BJ (cell line): ENCODE data around the gene IARS2. TPM values are rescaled to one million over a fixed set of nuclear protein-coding genes. Genes with fewer than 3 reads are reported as not detected.
"Not testable (repeated sequence)": the region's sequence is repeated elsewhere in the genome, so short reads cannot be mapped to it uniquely, and the experiment has no call there.

Source experiments
- CTCF ChIA-PET: fragments of 350-600 bp; formaldehyde crosslinking; extraction: SDS; loops from one replicate; lab custom pipeline; 2021; ENCODE audit warnings: antibody characterized with exemption, inconsistent platforms; lab: Yijun Ruan, JAX
- POLR2A ChIA-PET: fragments of 300-600 bp; sonication (Branson Sonifier 250); formaldehyde crosslinking; extraction: SDS; loops from one replicate; lab custom pipeline; 2021; ENCODE audit warnings: antibody characterized with exemption; lab: Charles Lee
- DNase-seq: peaks from one replicate; pipeline ENCODE4 v3.0.0-alpha.2; 2011; ENCODE audit warnings: low read depth
- H3K27me3 ChIP-seq: 2 replicates; pipeline ENCODE4 v1.6.0; 2011; ENCODE audit warnings: low read length; ENCODE audit not compliant: control insufficient read depth, insufficient read depth
- H3K36me3 ChIP-seq: 2 replicates; pipeline ENCODE4 v1.5.1; 2011; ENCODE audit warnings: low read length; ENCODE audit not compliant: control insufficient read depth, insufficient read depth
- H3K4me3 ChIP-seq: 2 replicates; pipeline ENCODE4 v1.5.1; 2011; ENCODE audit warnings: low read depth, mild to moderate bottlenecking, control low read depth, low read length
- CTCF ChIP-seq: IDR thresholded peaks from 2 replicates; pipeline ENCODE4 v1.5.1; 2011; ENCODE audit warnings: low read depth, mild to moderate bottlenecking, control low read depth, inconsistent platforms, low read length, moderate library complexity; ENCODE audit not compliant: insufficient read depth
- polyA plus RNA-seq: library from polyadenylated mRNA; depleted of rRNA; stranded (reverse); fragments of >200 nt; gene quantifications from 2 replicates; pipeline ENCODE4 v1.2.3, GENCODE V29; 2011

IARS2 gene
- polyA plus RNA-seq, 1 experiment, result 10.7 TPM

- no peak overlapping the region for H3K4me3 ChIP-seq
- no peak for DNase-seq
- H3K27me3 ChIP-seq, result no peaks in the 10 kb centered on the region
- CTCF ChIA-PET, result no interaction called here
- POLR2A ChIA-PET, result no interaction called here
- TF ChIP-seq CTCF, result no peak
- peaks cover 5% of the 10 kb centered on the region for H3K36me3 ChIP-seq
Measured at GRCh38 chr1:220149742-220150141, 55.8 kb downstream of the IARS2 start.

GRCh38 chr1:220151454-220151853, 57.5 kb downstream of the IARS2 start:
- ChIA-PET POLR2A (no interaction called here), CTCF (interaction anchor here (0.7 kb wide), 1 partner anchor 71 kb away, joined by 4 read pairs; no protein-coding TSS in a partner anchor)
- DNase-seq, result no peak
- peaks cover 5% of the 10 kb centered on the region for H3K36me3 ChIP-seq
- H3K4me3 ChIP-seq, result no peak overlapping the region
- H3K27me3 ChIP-seq, result no peaks in the 10 kb centered on the region
- TF ChIP-seq CTCF, result no peak

- Histone ChIP-seq H3K4me3 (no peak overlapping the region), H3K36me3 (peaks cover 9% of the 10 kb centered on the region), H3K27me3 (no peaks in the 10 kb centered on the region)
- ChIA-PET CTCF (interaction anchor here (0.6 kb wide), 1 partner anchor 51 kb away, joined by 3 read pairs; no protein-coding TSS in a partner anchor), POLR2A (interaction anchor here (0.7 to 0.9 kb wide), 2 partner anchors 11 to 135 kb away, joined by 6 to 8 read pairs; no protein-coding TSS in a partner anchor)
- DNase-seq, result no peak
- TF ChIP-seq CTCF, result no peak
Measured at GRCh38 chr1:220153147-220153546, 59.2 kb downstream of the IARS2 start.

GRCh38 chr1:220156620-220157146, 62.8 kb downstream of the IARS2 start:
- no peaks in the 10 kb centered on the region for H3K27me3 ChIP-seq
- CTCF ChIA-PET, result interaction anchor here (0.8 kb wide), 1 partner anchor 12 kb away, joined by 3 read pairs; no protein-coding TSS in a partner anchor
- POLR2A ChIA-PET, result no interaction called here
- no peak for DNase-seq
- no peak for TF ChIP-seq CTCF
- no peak overlapping the region for H3K4me3 ChIP-seq
- H3K36me3 ChIP-seq, result peaks cover 8% of the 10 kb centered on the region

- no peak for DNase-seq
- ChIA-PET POLR2A (no interaction called here), CTCF (interaction anchor here (0.7 kb wide), 1 partner anchor 21 kb away, joined by 4 read pairs; no protein-coding TSS in a partner anchor)
- no peak for TF ChIP-seq CTCF
- peaks cover 6% of the 10 kb centered on the region for H3K36me3 ChIP-seq
- no peaks in the 10 kb centered on the region for H3K27me3 ChIP-seq
- no peak overlapping the region for H3K4me3 ChIP-seq
Measured at GRCh38 chr1:220157738-220158137, 63.8 kb downstream of the IARS2 start.

GRCh38 chr1:220158530-220158929, 64.6 kb downstream of the IARS2 start:
- DNase-seq, POLR2A ChIA-PET, H3K4me3 ChIP-seq, H3K27me3 ChIP-seq, H3K36me3 ChIP-seq: not testable (repeated sequence)
- CTCF ChIA-PET, result interaction anchor here (1.4 kb wide), 1 partner anchor 31 kb away, joined by 3 read pairs; no protein-coding TSS in a partner anchor
